Measurements from ENCODE around the gene LSAMP.

DNA sequence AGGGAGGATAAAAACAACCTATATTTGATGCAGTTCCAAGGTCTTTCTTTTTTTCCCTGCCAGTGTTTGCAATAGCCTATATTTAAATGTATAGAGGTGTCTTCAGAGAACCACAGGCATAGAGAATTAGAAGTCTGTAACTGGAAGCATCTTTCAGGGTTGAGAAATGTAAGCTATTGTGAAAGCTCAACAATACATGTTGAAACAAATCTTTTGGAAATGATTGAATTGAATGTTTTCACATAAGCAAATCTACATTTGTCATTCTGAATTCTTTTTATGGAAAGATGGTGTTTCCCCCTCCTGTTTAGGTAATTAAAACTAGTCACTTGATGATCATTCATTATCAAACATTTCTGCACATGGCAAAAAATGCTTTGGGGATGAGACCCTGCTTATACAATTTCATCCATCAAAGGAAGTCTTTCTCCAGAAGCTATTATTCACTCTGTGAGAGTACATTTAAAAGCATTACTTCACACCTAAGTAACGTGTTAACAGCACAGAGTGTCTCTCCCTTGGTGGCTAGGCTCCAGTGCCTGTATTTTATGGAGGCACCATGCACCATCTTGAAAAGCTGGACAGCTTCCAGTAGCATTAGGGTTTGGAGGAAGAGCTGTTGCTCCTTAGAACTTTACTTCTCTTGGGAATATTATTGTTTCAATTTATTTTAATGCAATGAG, 406.2 kb downstream of the LSAMP start:
- no peak for TF ChIP-seq CTCF (conservative IDR thresholded peaks at IDR 0.05; ENCODE audit: low read depth, low read length)
- TF ChIP-seq POLR2A (IDR thresholded peaks at IDR 0.05; ENCODE audit: low read depth, low read length), result no peak
- no peak for TF ChIP-seq SMC3 (IDR thresholded peaks at IDR 0.05; ENCODE audit: low read depth, low read length)
- TF ChIP-seq CHD1 (IDR thresholded peaks at IDR 0.05; ENCODE audit: low read depth, low read length), result no peak
- no peak for TF ChIP-seq CEBPB (IDR thresholded peaks at IDR 0.05; ENCODE audit: low read depth, low read length)
- TF ChIP-seq MXI1 (IDR thresholded peaks at IDR 0.05; ENCODE audit: borderline replicate concordance, low read depth, low read length), result no peak
- no peak for TF ChIP-seq MAFK (IDR thresholded peaks at IDR 0.05; ENCODE audit: low read depth, low read length)
- no peak for TF ChIP-seq RAD21 (IDR thresholded peaks at IDR 0.05; ENCODE audit: low read length)
- TF ChIP-seq ELK1 (IDR thresholded peaks at IDR 0.05; ENCODE audit: borderline replicate concordance, low read depth, low read length), result no peak
- TF ChIP-seq BHLHE40 (IDR thresholded peaks at IDR 0.05; ENCODE audit: low read depth, low read length), result no peak
- TF ChIP-seq RCOR1 (IDR thresholded peaks at IDR 0.05; ENCODE audit: insufficient replicate concordance, low read length), result no peak
- no peak for TF ChIP-seq FOS (IDR thresholded peaks at IDR 0.05; ENCODE audit: low read depth, low read length)
- no peak for TF ChIP-seq MAZ (IDR thresholded peaks at IDR 0.05; ENCODE audit: borderline replicate concordance, low read depth, low read length)
